Measurements from ENCODE around the gene SH3BP5. TPM values are rescaled to one million over a fixed set of nuclear protein-coding genes. Genes with fewer than 3 reads are reported as not detected.

Gene SH3BP5
- total and polyA plus RNA-seq, 2 donors (not counting 1 experiment from before 2014, with no cell fraction given): 76.6 to 92.3 TPM

DNA sequence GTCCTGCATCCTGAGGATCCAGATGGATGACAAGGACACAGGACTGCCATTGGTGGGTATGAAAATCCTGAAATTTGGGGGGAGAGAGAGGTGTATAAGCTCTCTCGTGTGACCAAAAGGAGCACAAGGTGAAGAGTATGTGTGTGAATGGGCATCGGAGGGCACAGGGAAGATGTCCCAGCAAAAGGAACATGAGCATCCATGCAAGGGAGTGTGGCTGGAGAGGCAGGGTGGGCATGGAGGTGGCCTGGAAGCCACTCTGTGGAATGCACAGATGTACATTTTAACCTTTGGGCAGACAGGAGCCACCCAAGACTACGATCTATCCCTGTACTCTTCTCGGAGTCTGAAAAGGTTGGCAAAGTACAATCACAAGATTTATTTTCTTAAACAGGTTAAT, 71.9 kb downstream of the SH3BP5 start:
- peaks cover 23 to 70% of the 10 kb centered on the region in 2 experiments for H3K36me3 ChIP-seq (replicated peaks in 1 of 2; ENCODE audit: control extremely low read depth in 1 of 2, control insufficient read depth in 1 of 2, extremely low read depth in 1 of 2, insufficient read depth in 2 of 2, low read length in 1 of 2)
- TF ChIP-seq CTCF (IDR thresholded peaks at IDR 0.05) (no peak), EZH2 (IDR thresholded peaks at IDR 0.05; ENCODE audit: borderline replicate concordance, insufficient read depth, low read depth, low read length, poor library complexity, severe bottlenecking) (no peak)
- no peak overlapping the region for H3K9ac ChIP-seq (ENCODE audit: low read length)
- intact Hi-C loops (cut with micrococcal nuclease): no loop called here
- CTCF ChIA-PET: interaction anchor here (0.6 to 13.8 kb wide), 4 partner anchors 22 to 142 kb away, joined by 3 to 421 read pairs (median 4); no protein-coding TSS in a partner anchor
- ATAC-seq (ENCODE audit: low read depth): no peak
- DNase-seq: no peak
- Mint-ChIP-seq H3K4me1 (peaks cover 27% of the 10 kb centered on the region), H3K9me3 (ENCODE audit: insufficient read depth) (no peaks in the 10 kb centered on the region), H3K27ac (peak overlapping the region; percentile 41), H3K4me3 (no peak overlapping the region), H3K27me3 (no peaks in the 10 kb centered on the region)
- WGBS (ENCODE audit: insufficient coverage): 82% methylated on average over 2 of the region's 4 CpGs
- no peak overlapping the region for H2AFZ ChIP-seq (ENCODE audit: insufficient read depth, low read depth, low read length, poor library complexity, severe bottlenecking)
- peak overlapping the region in 1 of 2 donors; percentile 0 for H3K27ac ChIP-seq (ENCODE audit: low read length in 2 of 2)
- no peaks in the 10 kb centered on the region for H3K9me3 ChIP-seq (ENCODE audit: control extremely low read depth in 1 of 3, control insufficient read depth in 2 of 3, insufficient read depth in 1 of 3, low read length in 2 of 3)
- POLR2A ChIA-PET: no interaction called here
- H3K79me2 ChIP-seq (ENCODE audit: control insufficient read depth, insufficient read depth, low read length): peaks cover 53% of the 10 kb centered on the region
- H3K4me3 ChIP-seq (ENCODE audit: control extremely low read depth in 1 of 5, extremely low read depth in 1 of 5, insufficient read depth in 1 of 5, low read depth in 2 of 5, low read length in 4 of 5): no peak overlapping the region
- no peaks in the 10 kb centered on the region for H3K27me3 ChIP-seq (replicated peaks in 1 of 4; ENCODE audit: control extremely low read depth in 1 of 4, control insufficient read depth in 3 of 4, insufficient read depth in 4 of 4, low read length in 3 of 4)
- H3K4me2 ChIP-seq (replicated peaks; ENCODE audit: low read depth, low read length, poor library complexity, severe bottlenecking): no peak overlapping the region
- H4K20me1 ChIP-seq (ENCODE audit: control insufficient read depth, insufficient read depth, low read length, poor library complexity, severe bottlenecking): peaks cover 93% of the 10 kb centered on the region
- peaks cover 12 to 13% of the 10 kb centered on the region in 2 donors for H3K4me1 ChIP-seq (ENCODE audit: control insufficient read depth in 2 of 2, insufficient read depth in 2 of 2, low read length in 2 of 2)

GRCh38 chr3:15258720-15259119, 73.7 kb downstream of the SH3BP5 start:
- Mint-ChIP-seq H3K4me1 (peaks cover 9% of the 10 kb centered on the region), H3K4me3 (no peak overlapping the region), H3K9me3 (ENCODE audit: insufficient read depth) (no peaks in the 10 kb centered on the region), H3K27ac (peak overlapping the region; percentile 10), H3K27me3 (no peaks in the 10 kb centered on the region)
- Histone ChIP-seq H3K27ac (ENCODE audit: low read length in 2 of 2) (peak overlapping the region in 1 of 2 donors; percentile 53), H3K27me3 (replicated peaks in 1 of 4; ENCODE audit: control extremely low read depth in 1 of 4, control insufficient read depth in 3 of 4, insufficient read depth in 4 of 4, low read length in 3 of 4) (no peaks in the 10 kb centered on the region), H4K20me1 (ENCODE audit: control insufficient read depth, insufficient read depth, low read length, poor library complexity, severe bottlenecking) (peaks cover 87% of the 10 kb centered on the region), H3K9me3 (ENCODE audit: control extremely low read depth in 1 of 3, control insufficient read depth in 2 of 3, insufficient read depth in 1 of 3, low read length in 2 of 3) (no peaks in the 10 kb centered on the region), H3K4me3 (ENCODE audit: control extremely low read depth in 1 of 5, extremely low read depth in 1 of 5, insufficient read depth in 1 of 5, low read depth in 2 of 5, low read length in 4 of 5) (no peak overlapping the region), H3K79me2 (ENCODE audit: control insufficient read depth, insufficient read depth, low read length) (peaks cover 35% of the 10 kb centered on the region), H2AFZ (ENCODE audit: insufficient read depth, low read depth, low read length, poor library complexity, severe bottlenecking) (no peak overlapping the region), H3K9ac (ENCODE audit: low read length) (no peak overlapping the region), H3K4me2 (replicated peaks; ENCODE audit: low read depth, low read length, poor library complexity, severe bottlenecking) (no peak overlapping the region), H3K36me3 (replicated peaks in 1 of 2; ENCODE audit: control extremely low read depth in 1 of 2, control insufficient read depth in 1 of 2, extremely low read depth in 1 of 2, insufficient read depth in 2 of 2, low read length in 1 of 2) (peaks cover 23 to 84% of the 10 kb centered on the region in 2 experiments), H3K4me1 (ENCODE audit: control insufficient read depth in 2 of 2, insufficient read depth in 2 of 2, low read length in 2 of 2) (peaks cover 0 to 3% of the 10 kb centered on the region in 2 donors)
- ATAC-seq (ENCODE audit: low read depth) (no peak), DNase-seq (no peak)
- CTCF ChIA-PET: interaction anchor here (3.0 to 13.8 kb wide), 2 partner anchors 9 to 144 kb away, joined by 12 to 421 read pairs; no protein-coding TSS in a partner anchor
- POLR2A ChIA-PET: no interaction called here
- WGBS (ENCODE audit: insufficient coverage): 96% methylated on average over 7 of the region's 7 CpGs
- TF ChIP-seq CTCF (IDR thresholded peaks at IDR 0.05) (no peak), EZH2 (IDR thresholded peaks at IDR 0.05; ENCODE audit: borderline replicate concordance, insufficient read depth, low read depth, low read length, poor library complexity, severe bottlenecking) (no peak)
- intact Hi-C loops (cut with micrococcal nuclease): no loop called here

Measured in B cell (primary cell).